HEK293 (cell line): ENCODE results near the gene WDR45B.

Source experiments
- CTCF ChIP-seq: fragments of 450-650 bp; formaldehyde crosslinking; IDR thresholded peaks from 2 replicates; pipeline ENCODE4 v1.5.1; 2016; ENCODE audit warnings: missing biosample characterization, missing genetic modification characterization
- IKZF3 ChIP-seq: fragments of 450-650 bp; IDR thresholded peaks from 2 replicates; pipeline ENCODE4 v1.5.0; 2018; ENCODE audit warnings: missing biosample characterization, mild to moderate bottlenecking, missing genetic modification characterization, moderate library complexity
- TRIM28 ChIP-seq: IDR thresholded peaks from 2 replicates; pipeline ENCODE4 v1.6.1; 2011; ENCODE audit warnings: low read length, control low read depth, borderline replicate concordance
- ZBTB48 ChIP-seq: fragments of 450-650 bp; formaldehyde crosslinking; IDR thresholded peaks from 2 replicates; pipeline ENCODE4 v1.5.1; 2016; ENCODE audit warnings: missing biosample characterization, missing genetic modification characterization
- ZNF391 ChIP-seq: fragments of 450-650 bp; formaldehyde crosslinking; IDR thresholded peaks from 2 replicates; pipeline ENCODE4 v1.5.1; 2016; ENCODE audit warnings: low read depth, missing biosample characterization, missing genetic modification characterization, borderline replicate concordance
- ZNF394 ChIP-seq: fragments of 450-650 bp; formaldehyde crosslinking; IDR thresholded peaks from 2 replicates; pipeline ENCODE4 v1.5.1; 2016; ENCODE audit warnings: missing biosample characterization, missing genetic modification characterization, mild to moderate bottlenecking, moderate library complexity, borderline replicate concordance
- ZNF626 ChIP-seq: fragments of 450-650 bp; sonication (Bioruptor Pico); formaldehyde crosslinking; IDR thresholded peaks from 2 replicates; pipeline ENCODE4 v1.5.1; 2018; ENCODE audit warnings: missing biosample characterization, missing genetic modification characterization, inconsistent platforms
- TF ChIP-seq, protein P1 (sequence below): fragments of 450-650 bp; formaldehyde crosslinking; IDR thresholded peaks from 2 replicates; pipeline ENCODE4 v1.5.1; 2016; ENCODE audit warnings: missing biosample characterization, missing genetic modification characterization

GRCh38 chr17:82662711-82663261 lies 14.5 kb upstream of the WDR45B start:
- TF ChIP-seq ZNF626 (tag by site-specific recombination) = no peak
- TF ChIP-seq CTCF (tag by site-specific recombination) = no peak
- TF ChIP-seq ZNF394 (tag by site-specific recombination) = no peak
- no peak for TF ChIP-seq IKZF3 (tag by site-specific recombination)
- TF ChIP-seq, protein P1, sequence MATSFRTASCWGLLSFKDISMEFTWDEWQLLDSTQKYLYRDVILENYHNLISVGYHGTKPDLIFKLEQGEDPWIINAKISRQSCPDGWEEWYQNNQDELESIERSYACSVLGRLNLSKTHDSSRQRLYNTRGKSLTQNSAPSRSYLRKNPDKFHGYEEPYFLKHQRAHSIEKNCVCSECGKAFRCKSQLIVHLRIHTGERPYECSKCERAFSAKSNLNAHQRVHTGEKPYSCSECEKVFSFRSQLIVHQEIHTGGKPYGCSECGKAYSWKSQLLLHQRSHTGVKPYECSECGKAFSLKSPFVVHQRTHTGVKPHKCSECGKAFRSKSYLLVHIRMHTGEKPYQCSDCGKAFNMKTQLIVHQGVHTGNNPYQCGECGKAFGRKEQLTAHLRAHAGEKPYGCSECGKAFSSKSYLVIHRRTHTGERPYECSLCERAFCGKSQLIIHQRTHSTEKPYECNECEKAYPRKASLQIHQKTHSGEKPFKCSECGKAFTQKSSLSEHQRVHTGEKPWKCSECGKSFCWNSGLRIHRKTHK (tag by site-specific recombination) = no peak
- TF ChIP-seq ZNF391 (tag by site-specific recombination) = no peak
- no peak for TF ChIP-seq TRIM28
- TF ChIP-seq ZBTB48 (tag by site-specific recombination) = no peak
